ENCODE measurements around the gene RINT1. TPM values are rescaled to one million over a fixed set of nuclear protein-coding genes. Genes with fewer than 3 reads are reported as not detected.

The RINT1 gene
- total and polyA plus RNA-seq, 2 of the 13 experiments (the other 11 are each of a cell fraction or from before 2014, with no cell fraction given): 14.7 to 19.3 TPM

GRCh38 chr7:105521717-105522463 is 10.1 kb upstream of the RINT1 start, which contains the start of gene PUS7 (continued):
- TF ChIP-seq GRHL1 (CRISPR knock-in tag; conservative IDR thresholded peaks at IDR 0.05): no peak
- TF ChIP-seq HNF1B (CRISPR knock-in tag; IDR thresholded peaks at IDR 0.05): no peak
- TF ChIP-seq IKZF1 (IDR thresholded peaks at IDR 0.05): no peak
- peak; percentile 90 for TF ChIP-seq ARNT2 (CRISPR knock-in tag; IDR thresholded peaks at IDR 0.05; ENCODE audit: low read depth)
- no peak for TF ChIP-seq AFF4 (CRISPR knock-in tag; IDR thresholded peaks at IDR 0.05)
- no peak for TF ChIP-seq RAD51 (IDR thresholded peaks at IDR 0.05; ENCODE audit: borderline replicate concordance)
- peak; percentile 94 for TF ChIP-seq ZNF574 (CRISPR knock-in tag; IDR thresholded peaks at IDR 0.05)
- 0 out of 2 replicates have a peak, but pooled peaks have one; percentile 10 for TF ChIP-seq HES4 (CRISPR knock-in tag; IDR thresholded peaks at IDR 0.05; ENCODE audit: borderline replicate concordance)
- no peak for TF ChIP-seq BCLAF1 (IDR thresholded peaks at IDR 0.05)
